HG02798 (cell line): ENCODE data around the gene LAMC2.
A peak's percentile ranks its signal among the peaks of the same experiment; 100 is the strongest.

ENCODE experiments used
- ATAC-seq: cut with Tn5 transposase; IDR thresholded peaks from one replicate; pipeline ENCODE4 v1.9.1; 2021; ENCODE audit warnings: mild to moderate bottlenecking; ENCODE audit not compliant: unreplicated experiment, poor library complexity

LAMC2 gene

GRCh38 chr1:183167676-183168075 lies 18.4 kb upstream of the LAMC2 start:
- ATAC-seq, result no peak

GRCh38 chr1:183168308-183168707 lies 17.8 kb upstream of the LAMC2 start:
- ATAC-seq, result no peak

- no peak for ATAC-seq
Observed at GRCh38 chr1:183173828-183174227, 12.2 kb upstream of the LAMC2 start.

- no peak for ATAC-seq
Observed at GRCh38 chr1:183175631-183176030, 10.4 kb upstream of the LAMC2 start.

- ATAC-seq, result no peak
Observed at GRCh38 chr1:183178545-183178944, 7.5 kb upstream of the LAMC2 start.

- ATAC-seq, result no peak
Observed at GRCh38 chr1:183179033-183179432, 7.0 kb upstream of the LAMC2 start.

GRCh38 chr1:183180218-183180617 lies 5.8 kb upstream of the LAMC2 start:
- ATAC-seq, result no peak

DNA sequence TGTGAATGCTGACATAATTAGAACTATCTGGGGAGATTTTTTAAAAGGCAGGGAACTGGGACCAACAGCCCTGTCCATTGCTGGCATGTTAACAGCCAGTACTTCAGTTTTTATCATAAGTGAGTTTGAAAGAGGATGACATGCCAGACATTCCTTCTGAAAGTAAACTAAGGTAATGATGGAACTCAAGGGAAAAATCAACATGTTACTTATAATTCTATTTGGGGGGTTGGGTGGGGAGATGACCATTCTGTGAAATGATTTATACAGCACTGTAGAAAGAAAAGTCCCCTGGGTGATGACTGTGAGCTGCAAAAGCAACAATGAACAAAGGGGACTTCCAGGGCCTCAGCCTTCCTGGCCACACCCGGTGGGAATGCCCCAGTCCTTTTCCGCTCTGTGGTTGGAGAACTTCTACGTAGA lies 5.4 kb upstream of the LAMC2 start:
- ATAC-seq, result peak; percentile 75

DNA sequence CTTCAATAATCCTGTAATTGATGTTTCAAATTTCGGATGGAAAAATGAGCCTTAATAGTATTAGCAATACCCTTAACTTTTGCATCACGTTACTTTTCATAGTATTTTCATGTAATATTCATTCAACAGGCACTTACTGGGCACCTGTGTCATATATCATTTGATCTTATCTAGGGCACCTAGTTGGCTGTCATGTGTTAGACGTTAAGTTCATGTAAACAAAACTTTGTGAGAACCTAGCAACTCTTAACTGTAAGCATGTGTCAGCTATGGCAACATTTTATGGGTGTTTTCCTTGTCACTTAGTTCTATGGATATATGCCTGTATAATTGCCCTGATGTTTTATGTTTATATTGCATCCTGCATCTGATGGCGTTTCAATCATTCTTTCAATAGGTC lies 777 bp downstream of the LAMC2 start:
- no peak for ATAC-seq

DNA sequence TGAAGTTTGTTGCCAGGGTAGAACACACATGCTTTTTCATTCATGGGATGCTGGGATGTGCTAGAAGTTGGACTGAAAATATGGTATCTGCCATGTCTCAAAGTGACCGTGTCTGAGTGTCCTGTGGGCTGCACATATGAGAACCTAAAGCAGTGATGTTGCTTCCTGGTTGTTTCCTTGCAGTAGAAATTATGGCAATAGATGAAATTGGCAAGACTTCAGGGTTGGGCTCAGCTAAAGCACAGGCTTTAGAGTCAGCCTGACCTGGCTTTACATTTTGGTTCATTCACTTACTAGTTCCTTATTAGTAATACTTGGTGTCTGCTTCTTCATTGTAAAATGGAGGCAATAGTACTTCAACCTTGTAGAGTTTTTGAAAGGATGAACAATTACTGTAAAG lies 2.2 kb downstream of the LAMC2 start:
- no peak for ATAC-seq

- ATAC-seq, result no peak
Observed at GRCh38 chr1:183191833-183192232, 5.8 kb downstream of the LAMC2 start.

DNA sequence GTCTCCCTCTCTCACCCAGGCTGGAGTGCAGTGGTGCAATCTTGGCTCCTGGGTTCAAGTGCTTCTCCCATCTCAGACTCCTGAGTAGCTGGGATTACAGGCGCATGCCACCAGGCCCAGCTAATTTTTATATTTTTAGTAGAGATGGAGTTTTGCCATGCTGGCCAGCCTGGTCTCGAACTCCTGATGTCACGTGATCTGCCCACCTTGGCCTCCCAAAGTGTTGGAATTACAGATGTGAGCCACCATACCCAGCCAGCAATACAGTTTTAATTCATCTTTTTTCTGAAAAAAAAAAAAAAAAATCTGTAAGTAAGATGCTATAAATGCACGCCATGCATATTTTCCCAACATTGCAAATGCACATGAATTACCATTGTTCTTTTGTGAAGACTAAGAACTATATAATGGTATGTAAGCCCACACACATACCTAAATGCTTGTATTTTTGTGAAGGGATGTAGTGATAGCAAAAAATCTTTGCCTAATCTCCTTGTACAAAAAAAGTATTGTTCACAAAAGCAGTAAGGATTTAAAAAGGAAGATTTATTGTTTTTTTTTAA lies 8.0 kb downstream of the LAMC2 start:
- no peak for ATAC-seq

- ATAC-seq, result peak; percentile 93
Observed at GRCh38 chr1:183194527-183195141, 8.6 kb downstream of the LAMC2 start.

DNA sequence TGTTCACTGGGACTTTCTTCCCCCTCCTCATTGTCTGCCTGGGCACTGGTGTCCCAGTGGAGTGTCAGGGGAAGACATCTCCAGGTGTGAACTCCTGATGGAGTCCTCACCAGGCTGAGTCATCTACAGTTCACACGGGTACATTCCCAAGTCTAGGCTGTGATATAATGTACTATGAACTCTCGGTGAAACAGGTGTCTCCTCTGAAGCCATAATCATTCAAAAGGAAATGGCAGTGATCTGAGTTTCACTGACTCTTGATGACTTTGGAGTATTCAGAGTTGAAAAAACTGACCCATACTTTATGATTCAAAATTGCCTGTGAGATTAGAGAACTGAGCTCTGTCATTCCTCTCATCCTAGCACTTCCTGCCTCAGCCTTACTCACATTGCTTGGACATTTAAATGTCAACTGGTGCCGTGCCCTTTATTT lies 9.1 kb downstream of the LAMC2 start:
- peak; percentile 49 for ATAC-seq

- ATAC-seq, result no peak
Observed at GRCh38 chr1:183197762-183198161, 11.7 kb downstream of the LAMC2 start.

GRCh38 chr1:183198463-183198862 lies 12.4 kb downstream of the LAMC2 start:
- no peak for ATAC-seq

GRCh38 chr1:183199304-183199703 lies 13.2 kb downstream of the LAMC2 start:
- ATAC-seq, result no peak

GRCh38 chr1:183200451-183200850 lies 14.4 kb downstream of the LAMC2 start:
- no peak for ATAC-seq

DNA sequence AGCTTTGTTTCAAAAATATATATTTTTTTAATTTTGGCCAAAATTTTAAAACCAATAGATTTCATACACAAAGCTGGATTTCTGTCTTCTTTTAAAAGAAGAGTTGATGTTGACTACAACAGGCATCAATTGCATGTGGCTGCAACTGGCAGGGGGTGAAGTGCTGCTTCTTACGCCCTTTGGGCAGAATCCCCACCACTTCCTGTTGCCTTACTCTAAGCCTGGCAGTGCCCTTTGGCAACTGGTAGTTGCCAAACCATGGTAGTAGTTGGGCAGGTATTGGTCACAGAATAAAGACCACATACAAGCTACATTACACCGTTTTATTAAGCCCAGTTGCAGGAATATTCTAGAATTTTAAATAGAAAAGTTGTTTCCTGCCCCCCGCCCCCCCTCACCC lies 17.0 kb downstream of the LAMC2 start:
- ATAC-seq, result no peak

DNA sequence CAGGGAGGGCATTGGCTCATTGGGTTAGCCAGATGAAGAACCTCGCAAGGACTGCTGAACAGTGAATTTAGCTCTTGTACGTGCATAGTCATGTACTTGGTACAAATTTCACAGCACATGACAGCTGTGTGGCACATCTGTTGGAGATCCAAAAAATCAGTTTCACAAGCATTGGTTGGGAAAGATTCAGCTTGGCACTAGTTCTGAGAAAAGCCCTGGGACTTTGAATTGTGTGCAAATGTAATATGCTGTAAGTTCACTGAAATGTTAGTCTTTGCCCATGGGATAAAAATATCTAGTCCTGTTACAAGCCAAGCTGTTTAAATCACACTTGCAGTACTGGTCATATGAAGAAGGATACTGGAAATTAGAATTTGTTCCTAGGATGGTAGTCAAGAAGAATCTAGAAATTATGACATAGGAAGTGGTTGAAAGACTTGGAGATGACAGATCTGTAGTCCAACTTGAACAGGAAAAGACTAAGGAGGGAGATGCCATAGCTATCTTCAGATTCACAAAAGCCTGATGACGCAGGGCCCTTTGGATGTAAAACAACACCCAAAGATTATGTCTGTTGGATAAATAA lies 19.2 kb downstream of the LAMC2 start:
- no peak for ATAC-seq

DNA sequence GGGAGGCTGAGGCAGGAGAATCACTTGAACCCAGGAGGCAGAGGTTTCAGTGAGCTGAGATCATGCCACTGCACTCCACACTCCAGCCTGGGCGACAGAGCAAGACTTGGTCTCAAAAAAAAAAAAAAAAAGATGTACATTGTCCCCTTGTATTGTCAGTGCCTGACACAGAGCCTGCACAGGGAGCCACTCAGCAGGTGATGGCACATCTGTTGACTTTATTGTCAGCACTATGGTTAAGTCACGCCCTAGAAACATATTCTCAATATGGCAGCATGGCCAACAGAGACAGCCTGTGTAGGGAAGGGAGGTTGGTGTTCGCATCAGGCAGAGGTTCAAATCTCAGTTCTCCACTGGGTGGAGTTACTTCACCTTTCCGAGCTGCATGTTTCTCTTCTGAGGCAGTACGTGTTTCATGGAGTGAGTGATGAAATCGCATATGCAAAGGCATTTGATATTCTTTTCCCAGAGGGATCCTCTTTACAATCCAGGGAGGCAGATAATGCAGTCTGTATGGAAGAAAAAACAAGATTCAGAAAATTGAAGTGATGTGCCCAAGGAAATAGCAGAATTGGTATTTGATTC lies 20.6 kb downstream of the LAMC2 start:
- no peak for ATAC-seq
